Kidney (tissue), 14 donors: ENCODE results near the gene ZNF823. TPM values are rescaled to one million over a fixed set of nuclear protein-coding genes. Genes with fewer than 3 reads are reported as not detected.

Experiments
- DNase-seq, 5 donors: peaks; one replicate each; pipeline ENCODE4 v3.0.0-alpha.2; 2013 to 2020
- FAIRE-seq: peaks from 2 replicates; lab custom pipeline; 2012; peaks lifted over from hg19 to GRCh38; lab: Jason Lieb, UNC
- H3K27ac ChIP-seq, 2 donors: one replicate each; pipeline ENCODE4 v1.7.0; 2013; ENCODE audit warnings: low read depth in 2 of 2, low read length in 2 of 2, inconsistent platforms in 1 of 2
- H3K27me3 ChIP-seq: one replicate; pipeline ENCODE4 v1.7.1; 2013; ENCODE audit warnings: low read length, inconsistent platforms; ENCODE audit not compliant: control insufficient read depth, insufficient read depth
- H3K36me3 ChIP-seq, 3 donors: one replicate each; pipeline versions ENCODE4 v1.7.0 to v1.7.1; 2013; ENCODE audit warnings: low read length in 3 of 3, control low read depth in 1 of 3, inconsistent platforms in 1 of 3; ENCODE audit not compliant: insufficient read depth in 3 of 3, control insufficient read depth in 2 of 3
- H3K4me1 ChIP-seq, 3 donors: one replicate each; pipeline versions ENCODE4 v1.7.0 to v1.7.1; 2013; ENCODE audit warnings: low read length in 3 of 3, inconsistent platforms in 1 of 3, low read depth in 1 of 3; ENCODE audit not compliant: control insufficient read depth in 2 of 3, insufficient read depth in 2 of 3
- H3K4me3 ChIP-seq, 3 donors: one replicate each; pipeline versions ENCODE4 v1.7.0 to v1.8.1; 2013; ENCODE audit warnings: low read length in 3 of 3, control low read depth in 1 of 3, inconsistent platforms in 1 of 3
- H3K9ac ChIP-seq, 3 donors: one replicate each; pipeline versions ENCODE4 v1.7.0 to v1.7.1; 2013; ENCODE audit warnings: low read length in 3 of 3, control low read depth in 1 of 3, inconsistent platforms in 1 of 3
- H3K9me3 ChIP-seq, 3 donors: one replicate each; pipeline versions ENCODE4 v1.7.0 to v1.7.1; 2013; ENCODE audit warnings: low read length in 3 of 3, control low read depth in 1 of 3, inconsistent platforms in 1 of 3; ENCODE audit not compliant: control insufficient read depth in 2 of 3, insufficient read depth in 1 of 3
- intact Hi-C: fragments of 100-400 bp; cut with DNase I; formaldehyde crosslinking; loops from one replicate; pipeline ENCODE4 v1.11.1; 2022
- polyA plus RNA-seq: library from polyadenylated mRNA; stranded (reverse); fragments of 350-450 nt; fragmentation: Illumina TruSeq; extraction: RNeasy Lipid Tissue Mini Kit (QIAGEN cat#74804); gene quantifications from one replicate; pipeline ENCODE4 v1.2.3, GENCODE V29; 2014; ENCODE audit warnings: low read depth, low replicate concordance; ENCODE audit not compliant: insufficient read depth
- total RNA-seq: library from RNA; stranded (reverse); fragmentation: NEBNext Ultra II Directional; extraction: Animal tissue kit (Norgen Biotek cat#: 25700); gene quantifications from one replicate; pipeline ENCODE4 v1.2.1, GENCODE V29; 2021
- TF ChIP-seq, protein P1 (sequence below): IDR thresholded peaks from 3 replicates; pipeline ENCODE4 v1.5.1; 2012; ENCODE audit warnings: mild to moderate bottlenecking, moderate library complexity, borderline replicate concordance; ENCODE audit not compliant: insufficient read depth; ENCODE audit errors: extremely low read depth
- donor health status: control.
- donor health status: control.
- donor health status: control.
- donor health status: control.
- donor health status: control.
- donor health status: DM: yes; HTN: yes; CAD: no.
- donor health status: Normal renal cell carcinoma (clear cell type).

ZNF823 gene
- total and polyA plus RNA-seq, 2 donors from 2014 or later: 5.6 to 12.5 TPM

DNA sequence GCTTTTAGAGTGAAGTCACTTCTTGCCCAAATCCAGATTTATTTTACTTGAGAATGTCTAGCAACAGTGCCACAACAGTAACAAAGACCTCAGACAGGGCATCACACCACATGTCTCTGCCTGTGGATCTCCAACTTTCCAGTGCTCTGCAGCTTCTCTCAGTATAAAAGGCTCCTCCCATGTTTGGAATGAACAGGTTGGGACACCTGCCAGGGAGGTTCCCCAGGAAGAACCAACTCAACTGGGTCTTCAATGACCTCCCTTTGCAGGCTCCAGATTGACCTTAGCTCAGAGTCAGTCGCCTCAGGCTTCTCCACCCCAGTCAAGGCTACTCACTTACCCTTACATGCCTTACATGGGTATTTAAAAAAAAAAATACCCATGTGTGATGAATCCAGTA lies 3.4 kb downstream of the ZNF823 start:
- H3K36me3 ChIP-seq: no peaks in the 10 kb centered on the region
- H3K4me3 ChIP-seq: no peak overlapping the region
- no peaks in the 10 kb centered on the region for H3K9me3 ChIP-seq
- peaks cover 3 to 11% (median 10%) of the 10 kb centered on the region in 3 donors for H3K4me1 ChIP-seq
- TF ChIP-seq, protein P1, sequence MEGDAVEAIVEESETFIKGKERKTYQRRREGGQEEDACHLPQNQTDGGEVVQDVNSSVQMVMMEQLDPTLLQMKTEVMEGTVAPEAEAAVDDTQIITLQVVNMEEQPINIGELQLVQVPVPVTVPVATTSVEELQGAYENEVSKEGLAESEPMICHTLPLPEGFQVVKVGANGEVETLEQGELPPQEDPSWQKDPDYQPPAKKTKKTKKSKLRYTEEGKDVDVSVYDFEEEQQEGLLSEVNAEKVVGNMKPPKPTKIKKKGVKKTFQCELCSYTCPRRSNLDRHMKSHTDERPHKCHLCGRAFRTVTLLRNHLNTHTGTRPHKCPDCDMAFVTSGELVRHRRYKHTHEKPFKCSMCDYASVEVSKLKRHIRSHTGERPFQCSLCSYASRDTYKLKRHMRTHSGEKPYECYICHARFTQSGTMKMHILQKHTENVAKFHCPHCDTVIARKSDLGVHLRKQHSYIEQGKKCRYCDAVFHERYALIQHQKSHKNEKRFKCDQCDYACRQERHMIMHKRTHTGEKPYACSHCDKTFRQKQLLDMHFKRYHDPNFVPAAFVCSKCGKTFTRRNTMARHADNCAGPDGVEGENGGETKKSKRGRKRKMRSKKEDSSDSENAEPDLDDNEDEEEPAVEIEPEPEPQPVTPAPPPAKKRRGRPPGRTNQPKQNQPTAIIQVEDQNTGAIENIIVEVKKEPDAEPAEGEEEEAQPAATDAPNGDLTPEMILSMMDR: no peak
- no peak overlapping the region for H3K9ac ChIP-seq
- H3K27me3 ChIP-seq: no peaks in the 10 kb centered on the region
- intact Hi-C loops: no loop called here
- no peak for FAIRE-seq
- no peak for DNase-seq
- no peak overlapping the region for H3K27ac ChIP-seq

DNA sequence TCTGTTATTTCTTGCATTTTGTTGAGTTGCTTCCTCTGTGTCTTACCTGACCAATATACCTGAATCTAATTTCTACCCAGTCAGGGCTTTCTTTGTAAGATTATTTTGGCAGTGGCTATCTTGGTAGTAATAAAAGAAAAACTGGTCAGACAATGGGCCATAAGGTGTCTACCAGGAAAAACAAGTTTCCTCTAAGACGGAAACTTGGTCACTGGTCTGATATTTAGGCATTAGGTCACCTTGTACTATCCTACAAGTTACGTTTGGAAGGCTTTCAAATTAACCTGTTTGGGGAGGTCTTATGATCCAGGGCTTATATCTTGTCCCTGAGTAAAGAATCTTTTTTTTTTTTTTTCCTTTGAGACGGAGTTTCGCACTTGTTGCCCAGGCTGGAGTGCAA lies 9.2 kb downstream of the ZNF823 start:
- intact Hi-C loops: no loop called here
- H3K9me3 ChIP-seq: no peaks in the 10 kb centered on the region
- H3K4me3 ChIP-seq: no peak overlapping the region
- no peak for DNase-seq
- peaks cover 2 to 11% (median 7%) of the 10 kb centered on the region in 3 donors for H3K36me3 ChIP-seq
- H3K9ac ChIP-seq: no peak overlapping the region
- H3K27ac ChIP-seq: no peak overlapping the region
- TF ChIP-seq, protein P1: no peak
- H3K27me3 ChIP-seq: no peaks in the 10 kb centered on the region
- FAIRE-seq: no peak
- no peaks in the 10 kb centered on the region for H3K4me1 ChIP-seq

DNA sequence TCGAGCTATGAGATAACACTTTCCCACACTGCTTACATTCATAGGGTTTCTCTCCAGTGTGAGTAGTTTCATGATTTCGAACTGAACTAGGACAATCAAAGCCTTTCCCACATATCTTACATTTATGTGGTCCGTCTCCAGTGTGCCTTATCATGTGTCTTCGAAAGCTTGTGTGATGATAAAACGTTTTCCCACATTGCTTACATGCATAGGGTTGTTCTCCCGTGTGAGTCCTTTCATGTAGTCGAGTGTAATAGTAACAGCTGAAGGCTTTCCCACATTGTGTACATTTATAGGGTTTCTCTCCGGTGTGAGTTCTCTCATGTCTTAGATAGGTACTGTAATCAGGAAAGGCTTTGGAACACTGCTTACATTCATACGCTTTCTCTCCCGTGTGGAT lies 16.3 kb downstream of the ZNF823 start:
- Histone ChIP-seq H3K4me1 (no peaks in the 10 kb centered on the region), H3K36me3 (peaks cover 26 to 40% (median 28%) of the 10 kb centered on the region in 3 donors), H3K9me3 (peaks cover 11 to 21% (median 11%) of the 10 kb centered on the region in 3 donors), H3K4me3 (no peak overlapping the region), H3K27ac (no peak overlapping the region), H3K27me3 (no peaks in the 10 kb centered on the region), H3K9ac (no peak overlapping the region)
- no peak for FAIRE-seq
- TF ChIP-seq, protein P1: no peak
- no peak for DNase-seq
- intact Hi-C loops: no loop called here

DNA sequence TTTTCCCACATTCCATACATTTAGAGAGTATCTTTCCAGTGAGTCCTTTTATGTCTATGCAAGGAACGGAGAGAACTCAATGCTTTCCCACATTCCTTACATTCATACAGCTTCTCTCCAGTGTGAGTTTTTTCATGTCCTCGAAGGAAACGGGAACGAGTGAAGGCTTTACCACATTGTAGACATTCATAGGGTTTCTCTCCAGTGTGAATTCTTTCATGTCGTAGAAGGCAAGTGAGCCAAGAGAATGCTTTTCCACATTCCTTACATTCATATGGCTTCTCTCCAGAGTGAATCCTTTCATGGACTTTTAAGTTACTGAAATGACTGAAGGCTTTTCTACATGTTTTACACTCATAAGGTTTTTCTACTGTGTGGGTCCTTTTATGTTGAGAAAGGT lies 17.1 kb downstream of the ZNF823 start:
- TF ChIP-seq, protein P1: no peak

More for the DNA sequence above, 17.1 kb downstream of the ZNF823 start:
- Histone ChIP-seq H3K27me3 (no peaks in the 10 kb centered on the region), H3K27ac (no peak overlapping the region), H3K9ac (no peak overlapping the region), H3K4me1 (no peaks in the 10 kb centered on the region), H3K36me3 (peaks cover 26 to 40% (median 28%) of the 10 kb centered on the region in 3 donors), H3K9me3 (peaks cover 11 to 21% (median 11%) of the 10 kb centered on the region in 3 donors), H3K4me3 (no peak overlapping the region)
- DNase-seq: no peak
- intact Hi-C loops: no loop called here
- FAIRE-seq: no peak
